Upper lobe of left lung (tissue), 4 donors: ENCODE results near the gene ANP32B.

Source experiments
- CTCF ChIP-seq, 6 experiments: fragments of 450-650 bp in 4 of 6; fragments of 200-600 bp in 2 of 6; sonication (generic) in 2 of 6; IDR thresholded peaks; one replicate each; pipeline ENCODE4 v1.5.1; 2016 to 2019; ENCODE audit warnings: antibody characterized with exemption in 6 of 6
- EP300 ChIP-seq, 4 donors: sonication (generic); formaldehyde crosslinking; IDR thresholded peaks; one replicate each; pipeline ENCODE4 v1.5.1; 2017; ENCODE audit warnings: antibody characterized with exemption in 4 of 4, control low read depth in 2 of 4
- POLR2A ChIP-seq, 4 donors: fragments of 450-650 bp; IDR thresholded peaks; one replicate each; pipeline ENCODE4 v1.5.1; 2016 to 2017; ENCODE audit warnings: antibody characterized with exemption in 4 of 4, mild to moderate bottlenecking in 2 of 4
- POLR2AphosphoS5 ChIP-seq, 2 donors: sonication (generic); formaldehyde crosslinking; IDR thresholded peaks; one replicate each; pipeline ENCODE4 v1.5.1; 2017; ENCODE audit warnings: antibody characterized with exemption in 2 of 2

- TF ChIP-seq POLR2A (IDR thresholded peaks at IDR 0.05) (no peak), CTCF (IDR thresholded peaks at IDR 0.05) (no peak), EP300 (IDR thresholded peaks at IDR 0.05) (no peak), POLR2AphosphoS5 (IDR thresholded peaks at IDR 0.05) (no peak)
Measured at GRCh38 chr9:97961361-97961760, 21.8 kb upstream of the ANP32B start.
